Activated gamma-delta T cell treated with anti-CD3 and anti-CD28 coated beads, Interleukin-2, amount 50 U/mL, for 16 hours (primary cell): ENCODE measurements around the gene MAN2B1.

Source experiments
- DNase-seq: peaks from one replicate; pipeline ENCODE4 v3.0.0-alpha.2; 2020; ENCODE audit warnings: low read depth

Gene MAN2B1

GRCh38 chr19:12617646-12618045, 48.9 kb downstream of the MAN2B1 start:
- no peak for DNase-seq

GRCh38 chr19:12611361-12611699, 55.2 kb downstream of the MAN2B1 start:
- no peak for DNase-seq

GRCh38 chr19:12610540-12611360, 55.8 kb downstream of the MAN2B1 start, which contains the start of the genes ZNF490 and ZNF791:
ZNF490 (minus strand) TSS chr19:12610813; CDS start chr19:12610680, 133 bp downstream.
ZNF791 (plus strand) TSS chr19:12610920; CDS start chr19:12611080, 160 bp downstream.
- peak; percentile 97 for DNase-seq

- DNase-seq: no peak
Observed at GRCh38 chr19:12607631-12608030, 58.9 kb downstream of the MAN2B1 start.

- DNase-seq: no peak
Observed at GRCh38 chr19:12606796-12607195, 59.7 kb downstream of the MAN2B1 start.

- no peak for DNase-seq
Observed at GRCh38 chr19:12603714-12604113, 62.8 kb downstream of the MAN2B1 start.

- no peak for DNase-seq
Observed at GRCh38 chr19:12597594-12597993, 68.9 kb downstream of the MAN2B1 start.

- no peak for DNase-seq
Observed at GRCh38 chr19:12596927-12597548, 69.5 kb downstream of the MAN2B1 start.
